ENCODE data around the gene STRA6. TPM values are rescaled to one million over a fixed set of nuclear protein-coding genes. Genes with fewer than 3 reads are reported as not detected.

STRA6 gene
- total and polyA plus RNA-seq, 4 donors, result 0.16 to 0.51 (median 0.49) TPM; not detected in 1

DNA sequence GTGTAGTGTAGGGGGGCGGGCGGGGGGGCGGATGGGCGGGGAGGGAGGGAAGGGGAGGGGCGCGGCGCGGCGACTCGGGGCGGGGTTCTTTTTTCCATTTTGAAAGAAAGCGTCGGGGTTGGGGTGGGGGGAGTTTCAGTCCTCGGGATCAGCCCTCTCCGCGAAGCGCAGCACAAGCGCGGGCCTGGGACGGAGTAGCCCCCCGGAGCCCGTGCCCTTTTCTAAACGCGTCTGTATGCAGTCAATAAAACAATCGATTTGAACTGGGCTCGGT lies 66.1 kb downstream of the STRA6 start:
- no peak overlapping the region for H3K27ac ChIP-seq (ENCODE audit: low read depth in 1 of 2, low read length in 2 of 2)
- ATAC-seq (ENCODE audit: low FRiP score) (no peak), DNase-seq (no peak)
- intact Hi-C loops (cut with DNase I), result loop anchor here in 1 of 2 donors (2.0 to 10.0 kb wide), 2 partner anchors 42 to 108 kb away; no protein-coding TSS in a partner anchor
- H3K4me3 ChIP-seq (ENCODE audit: low read length in 2 of 2), result peak overlapping the region in 1 of 2 donors; percentile 4
- 2% methylated on average over 20 to 26 of the region's 26 CpGs for WGBS, 2 donors
- peaks cover 4% of the 10 kb centered on the region for H3K9me3 ChIP-seq (ENCODE audit: control insufficient read depth, low read length)
- no peaks in the 10 kb centered on the region for H3K4me1 ChIP-seq (ENCODE audit: control insufficient read depth in 1 of 2, insufficient read depth in 2 of 2, low read length in 2 of 2)
- H3K36me3 ChIP-seq (ENCODE audit: control insufficient read depth in 1 of 2, insufficient read depth in 2 of 2, low read length in 1 of 2), result no peaks in the 10 kb centered on the region
- H3K27me3 ChIP-seq (ENCODE audit: control insufficient read depth in 1 of 2, insufficient read depth in 2 of 2, low read length in 1 of 2), result no peaks in the 10 kb centered on the region

DNA sequence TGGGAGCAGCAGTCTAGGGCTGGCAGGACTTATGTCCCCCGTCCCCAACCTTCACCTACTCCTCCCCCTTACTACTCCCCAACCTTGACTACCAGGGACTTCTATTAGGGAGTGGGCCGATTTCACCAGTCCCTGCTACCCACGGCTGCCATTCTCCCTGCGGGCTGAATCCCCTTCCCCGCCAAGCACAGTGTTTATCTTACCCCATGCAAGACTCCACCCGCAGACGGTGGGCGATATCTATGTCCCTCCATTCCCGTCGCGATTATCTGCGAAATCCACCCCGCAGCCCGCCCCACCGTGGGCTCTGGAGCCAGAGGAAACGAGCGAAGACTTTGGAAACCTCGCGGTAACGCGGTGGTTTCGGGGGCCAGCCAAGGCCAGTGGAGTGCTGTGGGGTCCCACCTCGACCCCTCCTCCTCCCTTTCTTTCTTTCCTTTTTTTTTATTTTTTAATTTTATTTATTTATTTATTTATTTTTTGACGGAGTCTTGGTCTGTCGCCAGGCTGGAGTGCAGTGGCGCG lies 67.5 kb downstream of the STRA6 start:
- Histone ChIP-seq H3K27ac (ENCODE audit: low read depth in 1 of 2, low read length in 2 of 2) (no peak overlapping the region), H3K27me3 (ENCODE audit: control insufficient read depth in 1 of 2, insufficient read depth in 2 of 2, low read length in 1 of 2) (no peaks in the 10 kb centered on the region), H3K36me3 (ENCODE audit: control insufficient read depth in 1 of 2, insufficient read depth in 2 of 2, low read length in 1 of 2) (no peaks in the 10 kb centered on the region), H3K4me3 (ENCODE audit: low read length in 2 of 2) (no peak overlapping the region), H3K4me1 (ENCODE audit: control insufficient read depth in 1 of 2, insufficient read depth in 2 of 2, low read length in 2 of 2) (no peaks in the 10 kb centered on the region), H3K9me3 (ENCODE audit: control insufficient read depth, low read length) (peaks cover 4% of the 10 kb centered on the region)
- DNase-seq, result no peak
- 50 to 53% methylated on average over 27 of the region's 27 CpGs for WGBS, 2 donors
- ATAC-seq (ENCODE audit: low FRiP score), result no peak
- intact Hi-C loops (cut with DNase I), result loop anchor here in 1 of 2 donors (10.0 kb wide), 1 partner anchor 110 kb away; no protein-coding TSS in a partner anchor

- DNase-seq (peak; percentile 79 to 85), ATAC-seq (ENCODE audit: low FRiP score) (no peak)
- intact Hi-C loops (cut with DNase I), result loop anchor here in 1 of 2 donors (10.0 kb wide), 1 partner anchor 110 kb away; no protein-coding TSS in a partner anchor
- Histone ChIP-seq H3K36me3 (ENCODE audit: control insufficient read depth in 1 of 2, insufficient read depth in 2 of 2, low read length in 1 of 2) (no peaks in the 10 kb centered on the region), H3K4me1 (ENCODE audit: control insufficient read depth in 1 of 2, insufficient read depth in 2 of 2, low read length in 2 of 2) (no peaks in the 10 kb centered on the region), H3K27me3 (ENCODE audit: control insufficient read depth in 1 of 2, insufficient read depth in 2 of 2, low read length in 1 of 2) (peaks cover 0 to 4% of the 10 kb centered on the region in 2 donors), H3K27ac (ENCODE audit: low read depth in 1 of 2, low read length in 2 of 2) (no peak overlapping the region), H3K4me3 (ENCODE audit: low read length in 2 of 2) (no peak overlapping the region), H3K9me3 (ENCODE audit: control insufficient read depth, low read length) (peaks cover 4% of the 10 kb centered on the region)
- WGBS, 2 donors, result 41 to 48% methylated on average over 48 to 53 of the region's 53 CpGs
Observed at GRCh38 chr15:74134387-74135027, 68.1 kb downstream of the STRA6 start.

- no peak for ATAC-seq (ENCODE audit: low FRiP score)
- peaks cover 0 to 4% of the 10 kb centered on the region in 2 donors for H3K27me3 ChIP-seq (ENCODE audit: control insufficient read depth in 1 of 2, insufficient read depth in 2 of 2, low read length in 1 of 2)
- peaks cover 4% of the 10 kb centered on the region for H3K9me3 ChIP-seq (ENCODE audit: control insufficient read depth, low read length)
- H3K27ac ChIP-seq (ENCODE audit: low read depth in 1 of 2, low read length in 2 of 2), result no peak overlapping the region
- intact Hi-C loops (cut with DNase I), result loop anchor here in 1 of 2 donors (10.0 kb wide), 1 partner anchor 111 kb away; no protein-coding TSS in a partner anchor
- H3K4me3 ChIP-seq (ENCODE audit: low read length in 2 of 2), result no peak overlapping the region
- no peaks in the 10 kb centered on the region for H3K36me3 ChIP-seq (ENCODE audit: control insufficient read depth in 1 of 2, insufficient read depth in 2 of 2, low read length in 1 of 2)
- no peak for DNase-seq
- 28 to 37% methylated on average over 66 to 71 of the region's 71 CpGs for WGBS, 2 donors
- no peaks in the 10 kb centered on the region for H3K4me1 ChIP-seq (ENCODE audit: control insufficient read depth in 1 of 2, insufficient read depth in 2 of 2, low read length in 2 of 2)
Observed at GRCh38 chr15:74133694-74134386, 68.7 kb downstream of the STRA6 start.

DNA sequence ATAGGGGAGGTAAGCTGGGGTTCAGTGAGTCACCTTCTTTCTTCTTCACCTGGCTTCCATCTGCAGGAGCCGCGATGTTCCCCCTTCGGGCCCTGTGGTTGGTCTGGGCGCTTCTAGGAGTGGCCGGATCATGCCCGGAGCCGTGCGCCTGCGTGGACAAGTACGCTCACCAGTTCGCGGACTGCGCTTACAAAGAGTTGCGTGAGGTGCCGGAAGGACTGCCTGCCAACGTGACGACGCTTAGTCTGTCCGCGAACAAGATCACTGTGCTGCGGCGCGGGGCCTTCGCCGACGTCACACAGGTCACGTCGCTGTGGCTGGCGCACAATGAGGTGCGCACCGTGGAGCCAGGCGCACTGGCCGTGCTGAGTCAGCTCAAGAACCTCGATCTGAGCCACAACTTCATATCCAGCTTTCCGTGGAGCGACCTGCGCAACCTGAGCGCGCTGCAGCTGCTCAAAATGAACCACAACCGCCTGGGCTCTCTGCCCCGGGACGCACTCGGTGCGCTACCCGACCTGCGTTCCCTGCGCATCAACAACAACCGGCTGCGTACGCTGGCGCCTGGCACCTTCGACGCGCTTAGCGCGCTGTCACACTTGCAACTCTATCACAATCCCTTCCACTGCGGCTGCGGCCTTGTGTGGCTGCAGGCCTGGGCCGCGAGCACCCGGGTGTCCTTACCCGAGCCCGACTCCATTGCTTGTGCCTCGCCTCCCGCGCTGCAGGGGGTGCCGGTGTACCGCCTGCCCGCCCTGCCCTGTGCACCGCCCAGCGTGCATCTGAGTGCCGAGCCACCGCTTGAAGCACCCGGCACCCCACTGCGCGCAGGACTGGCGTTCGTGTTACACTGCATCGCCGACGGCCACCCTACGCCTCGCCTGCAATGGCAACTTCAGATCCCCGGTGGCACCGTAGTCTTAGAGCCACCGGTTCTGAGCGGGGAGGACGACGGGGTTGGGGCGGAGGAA lies 69.6 kb downstream of the STRA6 start:
- 32 to 36% methylated on average over 88 to 90 of the region's 90 CpGs for WGBS, 2 donors
- Histone ChIP-seq H3K36me3 (ENCODE audit: control insufficient read depth in 1 of 2, insufficient read depth in 2 of 2, low read length in 1 of 2) (no peaks in the 10 kb centered on the region), H3K27ac (ENCODE audit: low read depth in 1 of 2, low read length in 2 of 2) (no peak overlapping the region), H3K4me3 (ENCODE audit: low read length in 2 of 2) (no peak overlapping the region), H3K27me3 (ENCODE audit: control insufficient read depth in 1 of 2, insufficient read depth in 2 of 2, low read length in 1 of 2) (peaks cover 0 to 4% of the 10 kb centered on the region in 2 donors), H3K9me3 (ENCODE audit: control insufficient read depth, low read length) (peaks cover 4% of the 10 kb centered on the region), H3K4me1 (ENCODE audit: control insufficient read depth in 1 of 2, insufficient read depth in 2 of 2, low read length in 2 of 2) (no peaks in the 10 kb centered on the region)
- ATAC-seq (ENCODE audit: low FRiP score), result no peak
- intact Hi-C loops (cut with DNase I), result loop anchor here in 1 of 2 donors (10.0 kb wide), 1 partner anchor 112 kb away; no protein-coding TSS in a partner anchor
- no peak for DNase-seq

DNA sequence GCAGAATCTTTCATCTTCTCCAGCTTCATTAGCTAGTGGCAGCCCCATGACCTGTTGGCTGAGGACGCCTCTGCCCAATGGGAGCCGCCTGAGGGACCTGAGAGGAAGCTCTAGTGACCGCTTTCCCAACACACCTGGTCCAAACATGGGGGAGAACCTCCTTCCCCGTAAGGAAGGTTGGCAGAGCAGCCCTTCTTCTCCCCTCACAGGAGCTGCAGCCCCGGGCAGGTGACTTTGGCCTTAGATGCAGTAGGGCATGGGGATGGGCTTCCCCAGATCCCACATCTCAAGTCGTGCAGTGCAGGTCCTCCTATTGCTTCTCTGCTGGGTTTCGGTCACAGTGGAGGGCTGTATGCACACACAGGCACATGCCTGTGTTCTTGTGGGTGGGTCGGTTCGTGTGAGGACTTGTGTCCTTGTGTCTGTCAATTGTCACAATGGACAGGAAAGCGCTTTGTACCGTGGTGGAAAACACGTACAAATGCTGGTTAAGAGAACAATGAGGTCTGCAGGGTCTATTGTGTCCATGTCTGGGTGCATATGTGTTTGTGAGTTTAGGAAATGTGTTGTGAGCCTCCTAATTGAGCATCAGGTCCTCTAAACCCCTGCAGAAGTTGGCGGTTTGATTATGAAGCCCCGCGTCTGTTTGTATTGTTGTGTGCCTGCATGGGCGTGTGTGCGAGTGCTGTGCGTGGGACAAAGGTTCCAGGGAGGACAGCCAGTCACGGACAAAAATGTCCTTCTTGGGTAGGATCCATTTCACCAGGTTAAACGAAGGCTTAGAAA lies 70.8 kb downstream of the STRA6 start:
- Histone ChIP-seq H3K27me3 (ENCODE audit: control insufficient read depth in 1 of 2, insufficient read depth in 2 of 2, low read length in 1 of 2) (peaks cover 0 to 4% of the 10 kb centered on the region in 2 donors), H3K9me3 (ENCODE audit: control insufficient read depth, low read length) (peaks cover 4% of the 10 kb centered on the region), H3K4me1 (ENCODE audit: control insufficient read depth in 1 of 2, insufficient read depth in 2 of 2, low read length in 2 of 2) (no peaks in the 10 kb centered on the region), H3K4me3 (ENCODE audit: low read length in 2 of 2) (no peak overlapping the region), H3K36me3 (ENCODE audit: control insufficient read depth in 1 of 2, insufficient read depth in 2 of 2, low read length in 1 of 2) (no peaks in the 10 kb centered on the region), H3K27ac (ENCODE audit: low read depth in 1 of 2, low read length in 2 of 2) (no peak overlapping the region)
- intact Hi-C loops (cut with DNase I), result loop anchor here in 1 of 2 donors (10.0 kb wide), 1 partner anchor 113 kb away; no protein-coding TSS in a partner anchor
- 63 to 71% methylated on average over 19 to 20 of the region's 20 CpGs for WGBS, 2 donors
- DNase-seq (no peak), ATAC-seq (ENCODE audit: low FRiP score) (no peak)

DNA sequence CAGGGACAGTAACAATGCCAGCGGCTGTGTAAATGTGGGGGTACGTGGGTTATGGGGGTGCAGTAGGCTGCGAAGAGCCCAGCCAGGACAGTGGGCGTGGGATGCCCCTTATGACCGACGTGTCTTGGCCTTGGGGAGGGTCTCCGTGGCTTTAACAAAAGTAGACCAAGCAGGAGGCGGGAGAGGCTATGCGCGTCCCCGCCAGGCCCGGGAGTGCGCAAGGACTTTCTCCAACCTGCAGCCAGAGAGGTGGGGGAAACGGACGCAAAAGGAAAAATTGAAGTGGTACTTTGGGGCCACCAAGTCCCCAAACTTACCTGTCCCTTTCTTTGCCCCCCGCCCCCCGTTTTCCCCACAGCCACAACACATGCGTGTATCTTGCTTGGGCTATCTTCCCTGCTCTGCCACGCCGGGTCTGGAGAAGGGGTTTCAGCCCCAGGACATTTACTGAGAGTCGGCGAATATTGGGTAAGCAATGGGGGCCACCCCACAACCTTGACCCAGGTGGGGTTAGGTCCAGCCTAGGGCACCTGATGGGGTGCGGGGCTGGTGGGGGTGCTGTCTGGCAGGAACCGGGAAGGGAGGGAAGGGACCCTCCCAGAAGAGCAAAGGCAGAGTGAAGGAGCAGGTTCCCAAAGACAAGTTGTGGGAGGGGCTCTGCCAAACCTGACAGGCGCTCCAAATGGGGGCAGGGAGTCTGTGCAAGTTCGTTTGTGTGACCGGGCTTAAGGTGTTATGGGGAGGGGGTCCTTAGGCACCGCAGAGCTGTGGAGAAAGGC lies 71.5 kb downstream of the STRA6 start:
- H3K4me3 ChIP-seq (ENCODE audit: low read length in 2 of 2), result no peak overlapping the region
- H3K27ac ChIP-seq (ENCODE audit: low read depth in 1 of 2, low read length in 2 of 2), result no peak overlapping the region

More for the DNA sequence above, 71.5 kb downstream of the STRA6 start:
- Histone ChIP-seq H3K36me3 (ENCODE audit: control insufficient read depth in 1 of 2, insufficient read depth in 2 of 2, low read length in 1 of 2) (no peaks in the 10 kb centered on the region), H3K4me1 (ENCODE audit: control insufficient read depth in 1 of 2, insufficient read depth in 2 of 2, low read length in 2 of 2) (no peaks in the 10 kb centered on the region), H3K27me3 (ENCODE audit: control insufficient read depth in 1 of 2, insufficient read depth in 2 of 2, low read length in 1 of 2) (peaks cover 0 to 4% of the 10 kb centered on the region in 2 donors), H3K9me3 (ENCODE audit: control insufficient read depth, low read length) (peaks cover 4% of the 10 kb centered on the region)
- 11 to 20% methylated on average over 28 of the region's 28 CpGs for WGBS, 2 donors
- DNase-seq (no peak), ATAC-seq (ENCODE audit: low FRiP score) (no peak)
- intact Hi-C loops (cut with DNase I), result loop anchor here in 1 of 2 donors (10.0 kb wide), 1 partner anchor 114 kb away; no protein-coding TSS in a partner anchor
